NCI-H82 (cell line): Measurements from ENCODE around the gene HINT3.
"Not testable (repeated sequence)": the region's sequence is repeated elsewhere in the genome, so short reads cannot be mapped to it uniquely, and the experiment has no call there.

ENCODE experiments used
- DNase-seq: peaks from one replicate; lab custom pipeline; 2025; lab: John Stamatoyannopoulos, UW

HINT3 gene

GRCh38 chr6:125962900-125963497 is 6.4 kb downstream of the HINT3 start:
- no peak for DNase-seq

GRCh38 chr6:125963817-125964216 is 7.2 kb downstream of the HINT3 start:
- no peak for DNase-seq

GRCh38 chr6:125966569-125966968 is 10.0 kb downstream of the HINT3 start:
- DNase-seq = no peak

GRCh38 chr6:125968493-125968892 is 11.9 kb downstream of the HINT3 start:
- DNase-seq = no peak

- DNase-seq = no peak
Observed at GRCh38 chr6:125970760-125971159, 14.2 kb downstream of the HINT3 start.

- DNase-seq = not testable (repeated sequence)
Observed at GRCh38 chr6:125972478-125972877, 15.9 kb downstream of the HINT3 start.

DNA sequence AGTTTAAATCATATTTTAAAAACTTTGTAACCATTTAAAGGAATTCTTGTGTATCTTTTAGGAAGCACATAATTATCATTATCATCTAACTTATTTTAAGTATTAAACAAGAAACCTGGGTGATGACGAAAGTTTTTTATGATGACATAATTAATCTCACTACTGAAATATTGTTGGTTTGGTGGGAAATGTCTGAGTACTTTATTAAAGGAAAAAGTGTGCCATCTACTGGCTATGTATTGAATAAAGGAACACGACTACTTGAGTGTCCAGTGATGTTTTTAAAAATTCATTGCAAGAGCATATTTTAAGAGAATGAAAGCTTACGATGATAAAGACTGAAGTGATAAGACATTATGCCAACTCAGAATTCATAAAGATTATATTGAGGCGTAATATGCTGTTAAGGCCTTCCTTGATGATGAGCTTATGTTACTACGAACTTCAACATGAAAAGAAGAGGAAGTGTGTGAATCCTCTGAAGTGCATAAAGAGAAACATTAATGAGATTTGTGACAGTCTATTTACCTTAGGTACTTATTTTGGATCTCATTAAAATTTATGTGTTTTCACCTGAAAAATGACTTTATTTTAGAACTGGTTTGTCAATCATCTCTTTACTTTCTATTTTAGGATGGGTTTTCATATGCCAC is 17.8 kb downstream of the HINT3 start:
- DNase-seq = peak; percentile 82

DNA sequence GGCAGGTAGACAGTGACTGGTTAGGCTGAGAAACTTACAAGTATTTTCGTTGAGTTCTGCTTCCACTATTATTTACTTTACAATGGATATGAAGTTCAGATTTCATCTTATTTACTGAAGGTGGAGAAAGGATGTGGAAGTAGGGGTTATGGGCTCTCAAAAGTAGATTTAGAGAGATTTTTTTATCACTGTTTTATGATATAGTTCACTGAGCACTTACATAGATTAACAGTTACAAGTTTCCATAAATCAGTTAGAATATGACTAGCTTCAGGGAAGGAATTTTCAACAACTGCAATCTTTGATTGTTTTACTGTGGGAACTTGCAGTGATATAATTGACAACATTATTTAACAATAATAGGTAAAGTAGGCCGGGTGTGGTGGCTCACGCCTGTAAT is 22.5 kb downstream of the HINT3 start:
- no peak for DNase-seq

- no peak for DNase-seq
Observed at GRCh38 chr6:125981571-125982185, 25.1 kb downstream of the HINT3 start.

DNA sequence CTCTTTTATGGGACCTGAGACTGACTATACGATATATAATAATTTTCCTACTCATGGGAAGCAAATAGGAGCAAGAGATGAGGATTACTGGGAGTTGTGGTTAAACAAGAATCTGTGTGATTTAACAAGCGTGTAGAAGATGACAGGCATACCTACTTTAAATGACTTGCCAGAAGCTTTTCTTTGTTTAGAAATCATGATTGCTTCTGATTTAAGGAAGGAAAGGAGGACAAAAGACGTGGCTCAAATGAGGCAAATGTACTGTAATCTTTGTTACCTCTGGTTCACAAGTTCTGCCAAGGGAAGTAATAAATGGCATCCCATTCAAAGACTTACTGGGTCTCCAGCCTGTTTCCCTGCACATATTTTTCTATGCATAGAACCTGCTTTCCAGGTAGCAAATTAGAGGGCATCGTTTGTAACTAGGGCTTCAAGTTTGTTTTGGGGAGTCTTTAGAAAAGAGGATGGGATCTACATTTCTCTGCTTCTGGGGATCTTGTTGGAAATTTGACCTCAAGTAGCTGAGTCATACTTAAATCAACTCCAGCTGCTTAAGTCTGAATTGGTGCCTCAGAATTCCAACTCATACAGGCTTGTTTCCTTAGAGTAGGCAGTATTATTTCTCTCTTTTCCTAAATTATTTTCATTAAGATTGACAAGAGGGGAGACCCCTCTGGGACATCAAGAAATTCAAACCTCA is 26.8 kb downstream of the HINT3 start:
- no peak for DNase-seq

DNA sequence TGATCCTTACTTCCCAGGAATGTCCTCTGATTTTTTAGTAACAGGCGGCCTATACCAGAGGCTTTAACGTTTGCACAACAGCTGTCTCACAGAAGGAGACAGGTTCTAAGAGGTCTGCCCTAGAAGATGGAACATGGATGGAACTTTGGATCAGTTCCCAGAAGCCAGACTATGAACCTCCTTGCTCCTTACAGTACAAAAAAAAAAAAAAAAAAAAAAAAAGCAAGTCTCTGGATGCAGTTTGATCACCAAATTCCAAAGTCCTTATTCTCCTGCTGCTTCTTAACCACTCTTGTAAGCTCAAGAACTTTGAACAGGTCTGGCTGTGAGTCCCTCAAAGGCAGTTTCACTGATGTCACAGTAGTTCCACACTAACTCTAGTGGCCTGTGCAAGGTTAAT is 27.7 kb downstream of the HINT3 start:
- DNase-seq = no peak

DNA sequence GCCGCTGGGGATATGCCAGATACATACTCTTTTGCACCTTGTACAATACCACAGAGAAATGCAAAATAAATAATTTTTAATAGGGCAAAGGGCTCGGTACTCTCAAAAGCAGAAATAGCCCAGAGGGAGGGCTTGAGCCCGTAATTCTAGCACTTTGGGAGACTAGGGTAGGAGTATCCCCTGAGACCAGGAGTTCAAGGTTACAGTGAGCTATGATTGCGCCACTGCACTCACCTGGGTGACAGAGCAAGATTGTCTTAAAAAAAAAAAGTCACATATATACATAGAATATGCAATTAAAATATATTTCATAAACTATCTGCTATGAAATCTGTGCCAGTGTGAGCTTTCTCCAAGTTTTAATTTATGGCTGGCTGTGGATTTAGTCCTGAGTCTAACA is 29.0 kb downstream of the HINT3 start:
- no peak for DNase-seq

GRCh38 chr6:125985979-125986300 is 29.4 kb downstream of the HINT3 start:
- no peak for DNase-seq

GRCh38 chr6:125986301-125987025 is 29.9 kb downstream of the HINT3 start, which contains the start of gene TRMT11:
Gene TRMT11 (plus strand): TSS chr6:125986540. CDS start chr6:125986551, 11 bp downstream.
- peak; percentile 98 for DNase-seq

- DNase-seq = peak; percentile 75
Observed at GRCh38 chr6:125987026-125987617, 30.6 kb downstream of the HINT3 start.

- peak; percentile 24 for DNase-seq
Observed at GRCh38 chr6:125988280-125988679, 31.7 kb downstream of the HINT3 start.

DNA sequence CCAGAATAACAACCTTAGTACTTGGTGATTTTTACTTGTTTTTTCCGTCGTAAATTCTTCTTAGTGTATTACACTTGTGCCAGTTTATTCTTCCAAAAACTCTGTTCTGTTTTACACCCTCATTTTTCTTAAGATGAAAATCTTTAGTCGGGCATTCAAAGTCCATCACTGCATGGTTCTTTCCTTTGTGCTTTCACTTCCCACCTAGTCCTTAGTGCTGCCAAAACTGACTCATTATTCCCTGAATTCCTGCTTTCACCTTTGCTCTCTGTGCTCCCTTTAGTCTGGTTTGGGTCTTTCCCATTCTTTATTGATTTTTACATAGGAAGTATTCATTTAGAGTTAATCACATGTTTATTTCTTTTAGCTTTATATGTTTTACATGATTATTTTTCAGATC is 33.1 kb downstream of the HINT3 start:
- DNase-seq = no peak

DNA sequence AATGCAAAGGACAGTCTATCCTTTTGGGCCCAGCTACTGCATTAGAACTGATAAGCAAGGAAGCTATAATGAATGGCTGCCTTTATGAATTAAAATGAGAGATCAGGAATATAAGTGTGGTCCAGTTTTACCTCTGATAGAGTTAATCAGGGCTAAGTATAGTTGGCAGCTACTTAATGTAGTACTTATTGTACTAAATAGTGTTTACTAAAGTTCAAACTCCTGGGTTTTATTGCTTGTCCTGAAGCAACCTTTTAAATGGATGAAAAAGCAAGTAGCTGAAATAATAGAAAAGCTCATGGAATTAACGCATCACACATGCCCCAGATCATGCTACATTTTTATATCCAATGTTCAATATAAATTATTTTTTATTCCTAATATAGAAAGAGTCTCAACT is 35.1 kb downstream of the HINT3 start:
- DNase-seq = peak; percentile 26

DNA sequence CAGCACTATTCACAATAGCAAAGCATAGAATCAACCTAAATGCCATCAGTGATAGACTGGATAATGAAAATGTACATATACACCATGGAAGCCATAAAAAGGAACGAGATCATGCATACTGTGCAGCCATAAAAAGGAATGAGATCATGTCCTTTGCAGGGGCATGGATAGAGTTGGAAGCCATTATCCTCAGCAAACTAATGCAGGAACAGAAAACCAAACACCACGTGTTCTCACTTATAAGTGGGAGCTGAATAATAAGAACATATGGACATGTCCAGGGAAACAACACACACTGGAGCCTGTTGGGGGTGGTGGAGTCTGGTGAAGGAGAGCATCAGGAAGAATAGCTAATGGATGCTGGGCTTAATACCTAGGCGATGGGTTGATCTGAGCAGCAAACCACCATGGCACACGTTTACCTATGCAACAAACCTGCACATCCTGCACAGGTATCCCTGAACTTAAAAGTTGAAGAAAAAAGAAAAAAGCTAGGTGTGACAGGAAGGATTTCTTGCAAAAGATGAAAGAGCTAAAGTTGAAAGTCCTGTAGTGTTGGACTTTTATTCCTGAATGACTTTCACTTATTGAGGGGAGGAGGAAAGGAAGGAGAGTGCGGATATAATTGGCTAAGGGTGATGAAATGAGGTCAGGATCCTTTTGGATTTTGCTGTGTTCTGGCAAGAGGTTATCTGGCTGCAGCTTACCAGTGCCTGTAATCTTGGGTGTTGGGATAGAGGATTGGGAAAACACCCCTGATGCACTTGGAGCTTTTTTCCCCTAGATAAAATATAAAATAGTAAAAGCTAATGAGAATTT is 38.3 kb downstream of the HINT3 start:
- peak; percentile 93 for DNase-seq

DNA sequence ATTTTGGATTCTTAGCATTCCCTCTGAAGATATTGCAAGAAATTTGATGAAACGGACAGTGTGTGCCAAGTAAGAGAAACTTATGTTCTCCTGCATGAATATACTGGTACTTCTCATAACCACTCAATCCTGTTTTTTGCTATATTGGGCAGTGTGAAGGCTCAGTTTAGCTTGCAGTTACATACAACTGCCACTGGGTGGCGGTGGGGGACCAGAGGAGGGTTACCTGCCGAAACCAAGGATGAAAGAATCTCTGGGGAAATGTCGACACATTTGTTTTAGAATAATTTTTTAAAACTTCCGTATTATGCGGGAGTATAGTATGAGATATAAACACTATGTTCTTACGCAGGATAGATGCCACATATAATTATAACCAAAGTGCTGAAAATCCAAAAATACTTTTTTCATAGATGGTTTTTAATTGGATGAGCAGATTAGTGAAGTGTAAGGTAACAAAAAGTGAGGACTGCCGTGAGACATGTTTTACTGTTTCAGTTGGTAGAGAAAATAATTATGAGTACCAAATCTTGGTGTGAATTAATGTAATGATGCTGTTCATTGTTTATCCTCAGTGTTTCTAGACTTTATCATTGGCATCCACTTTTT is 39.5 kb downstream of the HINT3 start:
- DNase-seq = peak; percentile 82
